Measurements from ENCODE around the gene C14orf180.

The C14orf180 gene

GRCh38 chr14:104557766-104558165 lies 21.8 kb upstream of the C14orf180 start:
- H3K36me3 ChIP-seq (replicated peaks; ENCODE audit: low read depth, low read length) = no peaks in the 10 kb centered on the region
- peaks cover 16% of the 10 kb centered on the region for H3K4me1 ChIP-seq (ENCODE audit: low read length)
- no peak overlapping the region for H2AFZ ChIP-seq (ENCODE audit: low read depth, low read length)
- H3K27ac ChIP-seq (ENCODE audit: low read length) = no peak overlapping the region
- H3K79me2 ChIP-seq (ENCODE audit: low read length) = no peaks in the 10 kb centered on the region
- TF ChIP-seq CTCF (IDR thresholded peaks at IDR 0.05; ENCODE audit: low read depth, low read length) = no peak
- TF ChIP-seq EZH2phosphoT487 (IDR thresholded peaks at IDR 0.05; ENCODE audit: low read depth) = no peak
- H3K9ac ChIP-seq (ENCODE audit: low read length) = no peak overlapping the region
- H3K27me3 ChIP-seq (ENCODE audit: low read depth, low read length) = peaks cover 8% of the 10 kb centered on the region; the same call in 1 of the 2 replicates
- H3K4me2 ChIP-seq (ENCODE audit: low read length) = no peak overlapping the region
- no peak overlapping the region for H3K4me3 ChIP-seq (ENCODE audit: low read length)
- H3K9me3 ChIP-seq (ENCODE audit: insufficient read depth, low read length) = no peaks in the 10 kb centered on the region
- no peaks in the 10 kb centered on the region for H4K20me1 ChIP-seq (ENCODE audit: insufficient read depth, low read length)

- no peak for TF ChIP-seq CTCF (IDR thresholded peaks at IDR 0.05; ENCODE audit: low read depth, low read length)
- no peak for TF ChIP-seq EZH2phosphoT487 (IDR thresholded peaks at IDR 0.05; ENCODE audit: low read depth)
Observed at GRCh38 chr14:104558231-104559027, 21.1 kb upstream of the C14orf180 start.

GRCh38 chr14:104559028-104559803 lies 20.3 kb upstream of the C14orf180 start:
- peaks cover 8% of the 10 kb centered on the region; the same call in 1 of the 2 replicates for H3K27me3 ChIP-seq (ENCODE audit: low read depth, low read length)
- no peaks in the 10 kb centered on the region for H3K9me3 ChIP-seq (ENCODE audit: insufficient read depth, low read length)
- H4K20me1 ChIP-seq (ENCODE audit: insufficient read depth, low read length) = no peaks in the 10 kb centered on the region
- peaks cover 26% of the 10 kb centered on the region for H3K4me1 ChIP-seq (ENCODE audit: low read length)
- H3K4me2 ChIP-seq (ENCODE audit: low read length) = peak overlapping the region; percentile 51
- no peaks in the 10 kb centered on the region for H3K79me2 ChIP-seq (ENCODE audit: low read length)
- H2AFZ ChIP-seq (ENCODE audit: low read depth, low read length) = no peak overlapping the region
- TF ChIP-seq CTCF (IDR thresholded peaks at IDR 0.05; ENCODE audit: low read depth, low read length) (no peak), EZH2phosphoT487 (IDR thresholded peaks at IDR 0.05; ENCODE audit: low read depth) (no peak)
- no peaks in the 10 kb centered on the region for H3K36me3 ChIP-seq (replicated peaks; ENCODE audit: low read depth, low read length)
- no peak overlapping the region for H3K27ac ChIP-seq (ENCODE audit: low read length)
- no peak overlapping the region for H3K4me3 ChIP-seq (ENCODE audit: low read length)
- H3K9ac ChIP-seq (ENCODE audit: low read length) = no peak overlapping the region; the same call in 1 of the 2 replicates

More at GRCh38 chr14:104558231-104559027, 21.1 kb upstream of the C14orf180 start:
- H3K4me1 ChIP-seq (ENCODE audit: low read length) = peaks cover 18% of the 10 kb centered on the region
- no peak overlapping the region for H3K4me3 ChIP-seq (ENCODE audit: low read length)
- no peaks in the 10 kb centered on the region for H3K9me3 ChIP-seq (ENCODE audit: insufficient read depth, low read length)
- H3K36me3 ChIP-seq (replicated peaks; ENCODE audit: low read depth, low read length) = no peaks in the 10 kb centered on the region
- no peak overlapping the region for H3K9ac ChIP-seq (ENCODE audit: low read length)
- no peaks in the 10 kb centered on the region for H3K79me2 ChIP-seq (ENCODE audit: low read length)
- no peak overlapping the region for H2AFZ ChIP-seq (ENCODE audit: low read depth, low read length)
- H3K27ac ChIP-seq (ENCODE audit: low read length) = no peak overlapping the region
- H3K4me2 ChIP-seq (ENCODE audit: low read length) = peak overlapping the region; percentile 51
- no peaks in the 10 kb centered on the region for H4K20me1 ChIP-seq (ENCODE audit: insufficient read depth, low read length)
- H3K27me3 ChIP-seq (ENCODE audit: low read depth, low read length) = peaks cover 8% of the 10 kb centered on the region; the same call in 1 of the 2 replicates

All from OCI-LY3 (cell line).